H9 (cell line): ENCODE data around the gene XXYLT1. TPM values are rescaled to one million over a fixed set of nuclear protein-coding genes. Genes with fewer than 3 reads are reported as not detected.
"Not testable (repeated sequence)": the region's sequence is repeated elsewhere in the genome, so short reads cannot be mapped to it uniquely, and the experiment has no call there.

ENCODE experiments used
- DNase-seq: peaks from one replicate; pipeline ENCODE4 v3.0.0-alpha.2; 2017
- H2AFZ ChIP-seq: one replicate; pipeline ENCODE4 v1.6.1; 2013; ENCODE audit warnings: mild to moderate bottlenecking, low read length, control low read depth, moderate library complexity
- H2AK5ac ChIP-seq: 2 replicates; pipeline ENCODE4 v1.6.1; 2013; ENCODE audit warnings: low read length, control low read depth, mixed read lengths; ENCODE audit not compliant: insufficient read length
- H2BK120ac ChIP-seq: one replicate; pipeline ENCODE4 v1.6.1; 2013; ENCODE audit warnings: low read depth, mild to moderate bottlenecking, low read length, control low read depth, inconsistent platforms; ENCODE audit not compliant: poor library complexity, severe bottlenecking
- H2BK12ac ChIP-seq: 2 replicates; pipeline ENCODE4 v1.6.1; 2013; ENCODE audit warnings: low read length, control low read depth, mixed read lengths, low read depth; ENCODE audit not compliant: insufficient read length
- H2BK15ac ChIP-seq: 2 replicates; pipeline ENCODE4 v1.6.1; 2013; ENCODE audit warnings: low read depth, low read length, control low read depth
- H2BK20ac ChIP-seq: one replicate; pipeline ENCODE4 v1.6.1; 2013; ENCODE audit warnings: low read depth, mild to moderate bottlenecking, low read length, control low read depth, inconsistent platforms; ENCODE audit not compliant: poor library complexity, severe bottlenecking
- H2BK5ac ChIP-seq: 2 replicates; pipeline ENCODE4 v1.6.1; 2013; ENCODE audit warnings: low read length, control low read depth, mixed read lengths; ENCODE audit not compliant: insufficient read length
- H3K14ac ChIP-seq: 2 replicates; pipeline ENCODE4 v1.6.1; 2013; ENCODE audit warnings: low read length, control low read depth; ENCODE audit not compliant: insufficient read depth
- H3K18ac ChIP-seq: 2 replicates; pipeline ENCODE4 v1.6.1; 2013; ENCODE audit warnings: low read depth, mild to moderate bottlenecking, mixed read lengths, low read length, control low read depth; ENCODE audit not compliant: insufficient read length
- H3K23ac ChIP-seq: 2 replicates; pipeline ENCODE4 v1.6.1; 2013; ENCODE audit warnings: low read length, control low read depth, mixed read lengths, low read depth; ENCODE audit not compliant: insufficient read length
- H3K23me2 ChIP-seq: 2 replicates; pipeline ENCODE4 v1.6.1; 2013; ENCODE audit warnings: low read depth, mild to moderate bottlenecking, mixed read lengths, low read length, control low read depth; ENCODE audit not compliant: insufficient read length, poor library complexity, severe bottlenecking
- H3K27ac ChIP-seq: 2 replicates; pipeline ENCODE4 v1.5.1; 2013; ENCODE audit warnings: low read length, control low read depth, mixed read lengths, low read depth; ENCODE audit not compliant: insufficient read length
- H3K27me3 ChIP-seq: 2 replicates; pipeline ENCODE4 v1.6.1; 2013; ENCODE audit warnings: low read length, control low read depth, inconsistent platforms; ENCODE audit not compliant: insufficient read depth
- H3K4ac ChIP-seq: 2 replicates; pipeline ENCODE4 v1.6.1; 2013; ENCODE audit warnings: low read depth, mild to moderate bottlenecking, control low read depth, inconsistent platforms, low read length, moderate library complexity
- H3K4me1 ChIP-seq: 2 replicates; pipeline ENCODE4 v1.6.1; 2013; ENCODE audit warnings: low read length, control low read depth, inconsistent platforms; ENCODE audit not compliant: insufficient read depth
- H3K4me2 ChIP-seq: 2 replicates; pipeline ENCODE4 v1.6.1; 2013; ENCODE audit warnings: low read length, control low read depth, mixed read lengths; ENCODE audit not compliant: insufficient read length, insufficient read depth
- H3K56ac ChIP-seq: 2 replicates; pipeline ENCODE4 v1.6.1; 2013; ENCODE audit warnings: low read depth, mild to moderate bottlenecking, mixed read lengths, low read length, control low read depth; ENCODE audit not compliant: insufficient read length
- H3K79me1 ChIP-seq: 2 replicates; pipeline ENCODE4 v1.6.1; 2013; ENCODE audit warnings: low read depth, mild to moderate bottlenecking, moderate library complexity, low read length, control low read depth, inconsistent platforms; ENCODE audit not compliant: insufficient read depth, poor library complexity, severe bottlenecking
- H3K79me2 ChIP-seq: 2 replicates; pipeline ENCODE4 v1.6.1; 2013; ENCODE audit warnings: low read length, control low read depth, inconsistent platforms; ENCODE audit not compliant: insufficient read depth
- H3K9ac ChIP-seq: 2 replicates; pipeline ENCODE4 v1.6.1; 2013; ENCODE audit warnings: low read length, control low read depth, mixed read lengths; ENCODE audit not compliant: insufficient read length; ENCODE audit errors: extremely low read depth
- H3K9me3 ChIP-seq: one replicate; pipeline ENCODE4 v1.6.1; 2013; ENCODE audit warnings: low read depth, low read length, inconsistent platforms; ENCODE audit not compliant: control insufficient read depth
- H3T11ph ChIP-seq: one replicate; pipeline ENCODE4 v1.6.1; 2013; ENCODE audit warnings: mild to moderate bottlenecking, low read length, control low read depth, inconsistent platforms
- H4K20me1 ChIP-seq: one replicate; pipeline ENCODE4 v1.6.1; 2013; ENCODE audit not compliant: control insufficient read depth, insufficient read length, insufficient read depth
- H4K5ac ChIP-seq: 2 replicates; pipeline ENCODE4 v1.6.1; 2013; ENCODE audit warnings: low read depth, mild to moderate bottlenecking, mixed read lengths, low read length, control low read depth; ENCODE audit not compliant: insufficient read length
- H4K8ac ChIP-seq: replicated peaks from 2 replicates; pipeline ENCODE4 v1.6.1; 2013; ENCODE audit warnings: low read length, control low read depth, mixed read lengths, low read depth; ENCODE audit not compliant: insufficient read length
- H4K91ac ChIP-seq: 2 replicates; pipeline ENCODE4 v1.6.1; 2013; ENCODE audit warnings: low read depth, mild to moderate bottlenecking, moderate library complexity, mixed read lengths, low read length, control low read depth; ENCODE audit not compliant: insufficient read length
- H3K27ac Mint-ChIP-seq, 3 experiments: 2 replicates in 2 of 3; 3 replicates in 1 of 3; pipeline ENCODE4 v1.8.0; 2020 to 2021; ENCODE audit warnings: mixed read lengths in 3 of 3, mild to moderate bottlenecking in 1 of 3, moderate library complexity in 1 of 3
- H3K27me3 Mint-ChIP-seq: 2 replicates; pipeline ENCODE4 v1.8.0; 2021; ENCODE audit warnings: low read depth, mild to moderate bottlenecking, moderate library complexity, mixed read lengths
- H3K36me3 Mint-ChIP-seq, 3 experiments: 2 replicates in 2 of 3; 3 replicates in 1 of 3; pipeline ENCODE4 v1.8.0; 2020 to 2021; ENCODE audit warnings: low read depth in 3 of 3, mixed read lengths in 3 of 3; ENCODE audit not compliant: insufficient read depth in 1 of 3
- H3K4me1 Mint-ChIP-seq, 2 experiments: 2 replicates each; pipeline ENCODE4 v1.8.0; 2020; ENCODE audit warnings: mixed read lengths in 2 of 2
- H3K4me3 Mint-ChIP-seq, 2 experiments: 2 replicates in 1 of 2; 3 replicates in 1 of 2; pipeline ENCODE4 v1.8.0; 2020 to 2021; ENCODE audit warnings: mild to moderate bottlenecking in 2 of 2, mixed read lengths in 2 of 2, moderate library complexity in 1 of 2
- H3K9me3 Mint-ChIP-seq, 2 experiments: 2 replicates in 1 of 2; 3 replicates in 1 of 2; pipeline ENCODE4 v1.8.0; 2020; ENCODE audit warnings: mild to moderate bottlenecking in 2 of 2, mixed read lengths in 2 of 2, moderate library complexity in 1 of 2
- CTCF ChIP-seq: fragments of 200-600 bp; sonication (generic); conservative IDR thresholded peaks from 3 replicates; pipeline ENCODE4 v1.8.0; 2021; ENCODE audit warnings: antibody characterized with exemption, mild to moderate bottlenecking
- WGBS: extraction: QIAGEN DNeasy Blood & Tissue Kit; methylation state at CpG from one replicate; pipeline ENCODE4 v1.1.7; 2013; ENCODE audit warnings: missing lambda C conversion rate, low lambda C conversion rate, mixed read lengths; ENCODE audit not compliant: insufficient read length; ENCODE audit errors: extremely low coverage; 5-methylcytosine and 5-hydroxymethylcytosine counted together
- total RNA-seq: library from RNA; stranded (reverse); gene quantifications from 2 replicates; pipeline ENCODE4 v1.2.1, GENCODE V29; 2021

The XXYLT1 gene
- total RNA-seq, 1 experiment from 2014 or later, result 22.7 TPM

- Mint-ChIP-seq H3K9me3 (peaks cover 0 to 5% of the 10 kb centered on the region in 2 experiments; a peak in 3 of 5 replicates), H3K4me3 (no peak overlapping the region), H3K4me1 (peaks cover 39 to 60% of the 10 kb centered on the region in 2 experiments), H3K36me3 (no peaks in the 10 kb centered on the region), H3K27me3 (peaks cover 10% of the 10 kb centered on the region), H3K27ac (no peak overlapping the region)
- Histone ChIP-seq H3K14ac (no peak overlapping the region), H2BK120ac (no peak overlapping the region), H3K9me3 (no peaks in the 10 kb centered on the region), H3K27me3 (no peaks in the 10 kb centered on the region; the same call in 1 of the 2 replicates), H3K4me2 (no peak overlapping the region), H2BK5ac (no peak overlapping the region), H3T11ph (no peak overlapping the region), H3K79me1 (no peaks in the 10 kb centered on the region), H2AFZ (no peak overlapping the region), H2BK15ac (no peak overlapping the region), H4K5ac (no peak overlapping the region), H3K4ac (no peak overlapping the region), H3K18ac (no peak overlapping the region), H3K23me2 (no peaks in the 10 kb centered on the region), H3K79me2 (no peaks in the 10 kb centered on the region), H4K91ac (no peak overlapping the region), H4K20me1 (no peaks in the 10 kb centered on the region), H2AK5ac (no peak overlapping the region), H2BK12ac (no peak overlapping the region), H3K56ac (no peak overlapping the region), H3K23ac (no peak overlapping the region), H4K8ac (no peak overlapping the region), H3K9ac (no peak overlapping the region), H3K4me1 (peaks cover 5% of the 10 kb centered on the region; the same call in 1 of the 2 replicates), H2BK20ac (no peak overlapping the region), H3K27ac (no peak overlapping the region)
- TF ChIP-seq CTCF, result no peak
- DNase-seq, result no peak
- no CpG with 5 or more reads among the region's 5 CpGs for WGBS
Observed at GRCh38 chr3:195038161-195038560, 232.8 kb downstream of the XXYLT1 start.

- not testable (repeated sequence) for H2BK20ac ChIP-seq, H3K23ac ChIP-seq, H3K9me3 ChIP-seq, H3K9me3 Mint-ChIP-seq, H3K4me3 Mint-ChIP-seq, H3K27me3 Mint-ChIP-seq, H4K8ac ChIP-seq, H4K91ac ChIP-seq, DNase-seq, H2BK120ac ChIP-seq, H2AFZ ChIP-seq, H2BK15ac ChIP-seq, H3K27me3 ChIP-seq, H3K4me1 ChIP-seq, H3K79me1 ChIP-seq, H3K27ac Mint-ChIP-seq, H3K27ac ChIP-seq, H4K5ac ChIP-seq, H3K14ac ChIP-seq, H3K4ac ChIP-seq, H2AK5ac ChIP-seq, H4K20me1 ChIP-seq, H3T11ph ChIP-seq, H2BK5ac ChIP-seq, H3K23me2 ChIP-seq, H3K79me2 ChIP-seq, H3K18ac ChIP-seq, H3K4me2 ChIP-seq, H2BK12ac ChIP-seq, H3K56ac ChIP-seq, H3K9ac ChIP-seq, H3K36me3 Mint-ChIP-seq
- no CpG with 5 or more reads among the region's 3 CpGs for WGBS
- peaks cover 39 to 60% of the 10 kb centered on the region in 2 experiments for H3K4me1 Mint-ChIP-seq
Observed at GRCh38 chr3:195037586-195037985, 233.4 kb downstream of the XXYLT1 start.
